A549 (cell line): ENCODE data around the gene FKBP4. TPM values are rescaled to one million over a fixed set of nuclear protein-coding genes. Genes with fewer than 3 reads are reported as not detected.

Experiments used
- ATAC-seq, 2 experiments: fragments of 200-7000 bp in 1 of 2; fragments of >200 bp in 1 of 2; cut with Nextera tagmentation in 1 of 2; cut with Tn5 transposase in 1 of 2; 3 replicates each; pipeline versions ENCODE4 v1.8.0 to v1.9.1; 2018 to 2020; ENCODE audit warnings: mild to moderate bottlenecking in 1 of 2, moderate library complexity in 1 of 2
- CTCF ChIA-PET: fragments of 300-600 bp; sonication (Branson Sonifier 250); formaldehyde crosslinking; extraction: SDS; loops from one replicate; lab custom pipeline; 2021; ENCODE audit warnings: antibody characterized with exemption, inconsistent platforms; lab: Yijun Ruan, JAX
- POLR2A ChIA-PET: fragments of 350-600 bp; formaldehyde crosslinking; extraction: SDS; loops from one replicate; lab custom pipeline; 2021; ENCODE audit warnings: antibody characterized with exemption, inconsistent platforms; lab: Yijun Ruan, JAX
- DNase-seq, 2 experiments: peaks; one replicate each; pipeline versions ENCODE4 v3.0.0 to v3.0.0-alpha.2; 2011 to 2016; ENCODE audit warnings: low read depth in 1 of 2, low spot score in 1 of 2
- FAIRE-seq: peaks from 2 replicates; lab custom pipeline; 2011; peaks lifted over from hg19 to GRCh38; lab: Jason Lieb, UNC
- H3K27ac ChIP-seq, 2 experiments: fragments of >200 bp; sonication (Bioruptor Twin); formaldehyde crosslinking; 3 replicates each; pipeline ENCODE4 v1.5.1; 2016 to 2017
- H3K4me1 ChIP-seq: fragments of >200 bp; sonication (Bioruptor Twin); formaldehyde crosslinking; 3 replicates; pipeline ENCODE4 v1.6.1; 2016
- H3K4me2 ChIP-seq: fragments of >200 bp; sonication (Bioruptor Twin); formaldehyde crosslinking; 3 replicates; pipeline ENCODE4 v1.6.1; 2016
- H3K4me3 ChIP-seq: fragments of >200 bp; sonication (Bioruptor Twin); formaldehyde crosslinking; 3 replicates; pipeline ENCODE4 v1.5.1; 2016
- H3K9me3 ChIP-seq: fragments of >200 bp; sonication (Bioruptor Twin); formaldehyde crosslinking; 3 replicates; pipeline ENCODE4 v1.6.1; 2016
- ATOH8 ChIP-seq: fragments of 250-450 bp; sonication (Bioruptor Pico); IDR thresholded peaks from 2 replicates; pipeline ENCODE4 v1.5.0; 2020; ENCODE audit warnings: low read depth, mild to moderate bottlenecking, moderate library complexity
- BCL3 ChIP-seq: fragments of >200 bp; sonication (Bioruptor Twin); formaldehyde crosslinking; IDR thresholded peaks from 3 replicates; pipeline ENCODE4 v1.6.1; 2016
- CBX2 ChIP-seq: fragments of 200-600 bp; sonication (generic); IDR thresholded peaks from 2 replicates; pipeline ENCODE4 v1.6.1; 2016; ENCODE audit warnings: low read depth, mild to moderate bottlenecking, borderline replicate concordance
- CHD2 ChIP-seq: fragments of 150-350 bp; IDR thresholded peaks from 2 replicates; pipeline ENCODE4 v1.6.1; 2014; ENCODE audit warnings: low read length; ENCODE audit not compliant: partially characterized antibody
- CTCF ChIP-seq: fragments of >200 bp; sonication (Bioruptor Twin); formaldehyde crosslinking; IDR thresholded peaks from 3 replicates; pipeline ENCODE4 v1.5.1; 2016
- E2F6 ChIP-seq: IDR thresholded peaks from 2 replicates; pipeline ENCODE4 v1.6.1; 2012; ENCODE audit warnings: low read depth, borderline replicate concordance
- ELK1 ChIP-seq: fragments of 150-350 bp; IDR thresholded peaks from 2 replicates; pipeline ENCODE4 v1.6.1; 2014; ENCODE audit warnings: low read depth, mild to moderate bottlenecking, low read length
- EP300 ChIP-seq, 2 experiments: fragments of >200 bp; sonication (Bioruptor Twin); formaldehyde crosslinking; IDR thresholded peaks; 2 replicates in 1 of 2; 3 replicates in 1 of 2; pipeline ENCODE4 v1.6.1; 2016 to 2017
- FOSL2 ChIP-seq, 2 experiments: fragments of 450-650 bp in 1 of 2; fragments of >200 bp in 1 of 2; sonication (Bioruptor Twin) in 1 of 2; formaldehyde crosslinking; IDR thresholded peaks; 2 replicates each; pipeline versions ENCODE4 v1.5.0 to v1.6.1; 2016 to 2020; ENCODE audit warnings: mild to moderate bottlenecking in 1 of 2, moderate library complexity in 1 of 2
- FOXS1 ChIP-seq: fragments of 250-450 bp; sonication (Bioruptor Pico); IDR thresholded peaks from 2 replicates; pipeline ENCODE4 v1.5.0; 2020; ENCODE audit warnings: mild to moderate bottlenecking, moderate library complexity
- GATA3 ChIP-seq: IDR thresholded peaks from 2 replicates; pipeline ENCODE4 v1.6.1; 2012; ENCODE audit warnings: borderline replicate concordance
- HOXA7 ChIP-seq: fragments of 250-450 bp; sonication (Bioruptor Pico); IDR thresholded peaks from 2 replicates; pipeline ENCODE4 v1.5.0; 2020; ENCODE audit warnings: mild to moderate bottlenecking, moderate library complexity
- KDM5A ChIP-seq: fragments of 200-600 bp; sonication (generic); IDR thresholded peaks from 2 replicates; pipeline ENCODE4 v1.6.1; 2016; ENCODE audit warnings: antibody characterized with exemption, mild to moderate bottlenecking
- MAFK ChIP-seq: fragments of 450-650 bp; IDR thresholded peaks from 2 replicates; pipeline ENCODE4 v1.6.1; 2014; ENCODE audit not compliant: partially characterized antibody
- NFE2L2 ChIP-seq: fragments of 150-350 bp; conservative IDR thresholded peaks from 2 replicates; pipeline ENCODE4 v1.6.1; 2014; ENCODE audit warnings: low read length
- NR3C1 ChIP-seq: fragments of >200 bp; sonication (Bioruptor Twin); formaldehyde crosslinking; IDR thresholded peaks from 3 replicates; pipeline ENCODE4 v1.6.1; 2017
- RAD21 ChIP-seq, 2 experiments: fragments of >200 bp in 1 of 2; sonication (Bioruptor Twin) in 1 of 2; formaldehyde crosslinking in 1 of 2; IDR thresholded peaks in 1 of 2; conservative IDR thresholded peaks in 1 of 2; 2 replicates in 1 of 2; 3 replicates in 1 of 2; pipeline ENCODE4 v1.6.1; 2012 to 2018; ENCODE audit warnings: inconsistent platforms in 1 of 2
- REST ChIP-seq: fragments of 200-600 bp; sonication (generic); IDR thresholded peaks from 2 replicates; pipeline ENCODE4 v1.6.1; 2016; ENCODE audit warnings: antibody characterized with exemption, mild to moderate bottlenecking, moderate library complexity
- RNF2 ChIP-seq: fragments of 200-600 bp; sonication (generic); IDR thresholded peaks from 2 replicates; pipeline ENCODE4 v1.6.1; 2016; ENCODE audit warnings: low read depth, mild to moderate bottlenecking, antibody characterized with exemption, moderate library complexity, borderline replicate concordance
- SMC3 ChIP-seq: fragments of >200 bp; sonication (Bioruptor Twin); formaldehyde crosslinking; IDR thresholded peaks from 3 replicates; pipeline ENCODE4 v1.6.1; 2018; ENCODE audit warnings: inconsistent platforms
- SREBF2 ChIP-seq: fragments of 450-650 bp; IDR thresholded peaks from 2 replicates; pipeline ENCODE4 v1.6.1; 2014; ENCODE audit warnings: mild to moderate bottlenecking, moderate library complexity
- ZC3H11A ChIP-seq: fragments of 450-650 bp; IDR thresholded peaks from 2 replicates; pipeline ENCODE4 v1.6.1; 2014; ENCODE audit warnings: antibody characterized with exemption, mild to moderate bottlenecking
- ZFP36 ChIP-seq: fragments of 450-650 bp; IDR thresholded peaks from 2 replicates; pipeline ENCODE4 v1.6.1; 2014; ENCODE audit warnings: borderline replicate concordance; ENCODE audit not compliant: partially characterized antibody
- WGBS: methylation state at CpG from one replicate; pipeline ENCODE4 v1.1.6; 2017; ENCODE audit errors: missing lambda C conversion rate; 5-methylcytosine and 5-hydroxymethylcytosine counted together
- polyA plus RNA-seq, 4 experiments: library from polyadenylated mRNA; depleted of rRNA in 3 of 4; stranded (reverse); fragments of >200 nt; fragmentation: RNase III in 1 of 4; extraction: RNeasy Plus Mini Kit Qiagen cat#74134 plus additional on column Dnase treatment in 1 of 4; gene quantifications; 2 replicates in 3 of 4; 3 replicates in 1 of 4; pipeline ENCODE4 v1.2.3, GENCODE V29; 2011 to 2017

FKBP4 gene
- polyA plus RNA-seq, 2 of the 4 experiments (the other 2 are of a cell fraction) = 108 to 137 TPM

- Histone ChIP-seq H3K4me2 (no peak overlapping the region), H3K4me1 (0 out of 3 replicates have a peak, but pooled peaks cover 4% of the 10 kb centered on the region), H3K9me3 (no peaks in the 10 kb centered on the region)
- TF ChIP-seq SMC3 (no peak), BCL3 (no peak), KDM5A (no peak)
- TF ChIP-seq, all 56 proteins: peak for 0
- H3K4me3 ChIP-seq = no peak overlapping the region
- no peak for DNase-seq
- CTCF ChIA-PET = interaction anchor here (1.6 kb wide), 1 partner anchor 13 kb away, joined by 9 read pairs; no protein-coding TSS in a partner anchor
- WGBS = 75% methylated on average over 9 of the region's 9 CpGs
- POLR2A ChIA-PET = no interaction called here
- H3K27ac ChIP-seq = no peak overlapping the region
- no peak; a peak in 1 of 6 replicates for ATAC-seq
- FAIRE-seq = no peak
Measured at GRCh38 chr12:2841056-2841650, 46.4 kb downstream of the FKBP4 start.

- H3K4me3 ChIP-seq = no peak overlapping the region
- POLR2A ChIA-PET = no interaction called here
- no peak overlapping the region for H3K27ac ChIP-seq
- DNase-seq (no peak), ATAC-seq (no peak), FAIRE-seq (no peak)
- TF ChIP-seq RNF2 (no peak), CTCF (no peak), RAD21 (conservative IDR thresholded peaks at IDR 0.05 in 1 of 2, IDR thresholded peaks at IDR 0.05 in 1 of 2) (no peak), CHD2 (no peak), FOXS1 (CRISPR knock-in tag) (no peak), GATA3 (no peak), CBX2 (no peak), HOXA7 (CRISPR knock-in tag) (no peak), ELK1 (no peak), ATOH8 (CRISPR knock-in tag) (no peak), ZC3H11A (no peak), E2F6 (no peak), EP300 (IDR thresholded peaks at IDR 0.05) (no peak), REST (no peak), FOSL2 (IDR thresholded peaks at IDR 0.05) (no peak), FOSL2 (CRISPR knock-in tag; IDR thresholded peaks at IDR 0.05) (no peak), MAFK (no peak), SREBF2 (no peak), NFE2L2 (no peak), NR3C1 (no peak), ZFP36 (no peak)
- CTCF ChIA-PET = interaction anchor here (0.6 to 1.6 kb wide), 4 partner anchors 9 to 57 kb away, joined by 3 to 7 read pairs (median 4); no protein-coding TSS in a partner anchor
- no peaks in the 10 kb centered on the region for H3K9me3 ChIP-seq
- H3K4me1 ChIP-seq = 0 out of 3 replicates have a peak, but pooled peaks cover 4% of the 10 kb centered on the region
- no peak overlapping the region for H3K4me2 ChIP-seq
- 80% methylated on average over 5 of the region's 5 CpGs for whole genome bisulfite sequencing
Measured at GRCh38 chr12:2842948-2843347, 48.2 kb downstream of the FKBP4 start.
